Omental fat pad (tissue), 4 donors: ENCODE measurements around the gene RBFOX2. TPM values are rescaled to one million over a fixed set of nuclear protein-coding genes. Genes with fewer than 3 reads are reported as not detected.

Source experiments
- ATAC-seq: fragments of 150-250 bp; one replicate; pipeline ENCODE4 v1.9.1; 2016; ENCODE audit warnings: mild to moderate bottlenecking, moderate library complexity; ENCODE audit not compliant: low FRiP score
- DNase-seq: peaks from one replicate; pipeline ENCODE4 v3.0.0-alpha.2; 2019; ENCODE audit warnings: low spot score
- total RNA-seq, 4 donors: library from RNA; depleted of rRNA; stranded (reverse); fragments of >200 nt; gene quantifications; one replicate each; pipeline ENCODE4 v1.1.0, GENCODE V29; 2016
- TF ChIP-seq, protein P1 (sequence below), 3 donors: fragments of 450-650 bp; IDR thresholded peaks; one replicate each; pipeline ENCODE4 v1.5.1; 2016 to 2017; ENCODE audit warnings: antibody characterized with exemption in 3 of 3, mild to moderate bottlenecking in 3 of 3, moderate library complexity in 2 of 3

RBFOX2 gene
- total RNA-seq, 4 donors from 2014 or later: 41.2 to 80.7 (median 60.1) TPM

DNA sequence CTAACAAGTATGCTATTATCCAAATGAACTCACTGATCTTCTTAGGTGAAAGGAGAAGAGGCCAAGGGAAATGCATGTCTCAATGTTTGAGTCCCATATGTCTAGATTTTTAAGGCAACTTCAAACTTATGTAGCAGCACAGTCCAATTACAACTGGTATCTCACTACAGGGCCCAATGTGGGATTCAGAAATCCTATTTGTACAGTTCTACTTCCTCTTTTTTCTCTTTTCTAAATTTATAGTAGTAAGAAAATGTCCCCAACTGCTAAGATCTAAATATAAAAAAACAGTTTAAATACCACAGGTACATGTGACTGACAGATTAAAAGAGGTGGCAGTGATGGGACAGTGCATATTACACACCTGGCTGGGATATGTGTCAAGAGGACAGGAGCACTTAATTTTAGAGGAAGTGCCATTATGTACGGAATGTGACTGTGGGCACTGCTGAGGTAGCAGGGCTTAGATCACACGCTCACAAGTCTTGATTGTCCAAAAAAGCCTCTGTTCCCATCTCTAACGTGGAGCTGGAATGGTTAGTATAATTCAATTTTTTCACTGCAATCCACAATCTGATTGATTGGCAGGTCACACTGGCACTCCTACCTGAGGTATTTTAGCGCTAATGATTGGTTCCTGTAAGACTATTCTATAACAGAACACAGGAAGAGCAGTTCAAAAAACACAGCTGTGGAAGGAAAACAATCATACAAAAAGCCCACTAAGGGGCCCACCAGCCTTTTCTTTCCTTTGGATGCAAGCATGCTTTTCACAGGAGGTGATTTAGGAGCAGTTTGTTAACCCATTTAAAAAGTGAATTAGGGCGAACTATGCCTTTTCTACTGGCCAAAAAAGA lies 276.4 kb downstream of the RBFOX2 start:
- ATAC-seq (no peak), DNase-seq (no peak)
- TF ChIP-seq, protein P1, sequence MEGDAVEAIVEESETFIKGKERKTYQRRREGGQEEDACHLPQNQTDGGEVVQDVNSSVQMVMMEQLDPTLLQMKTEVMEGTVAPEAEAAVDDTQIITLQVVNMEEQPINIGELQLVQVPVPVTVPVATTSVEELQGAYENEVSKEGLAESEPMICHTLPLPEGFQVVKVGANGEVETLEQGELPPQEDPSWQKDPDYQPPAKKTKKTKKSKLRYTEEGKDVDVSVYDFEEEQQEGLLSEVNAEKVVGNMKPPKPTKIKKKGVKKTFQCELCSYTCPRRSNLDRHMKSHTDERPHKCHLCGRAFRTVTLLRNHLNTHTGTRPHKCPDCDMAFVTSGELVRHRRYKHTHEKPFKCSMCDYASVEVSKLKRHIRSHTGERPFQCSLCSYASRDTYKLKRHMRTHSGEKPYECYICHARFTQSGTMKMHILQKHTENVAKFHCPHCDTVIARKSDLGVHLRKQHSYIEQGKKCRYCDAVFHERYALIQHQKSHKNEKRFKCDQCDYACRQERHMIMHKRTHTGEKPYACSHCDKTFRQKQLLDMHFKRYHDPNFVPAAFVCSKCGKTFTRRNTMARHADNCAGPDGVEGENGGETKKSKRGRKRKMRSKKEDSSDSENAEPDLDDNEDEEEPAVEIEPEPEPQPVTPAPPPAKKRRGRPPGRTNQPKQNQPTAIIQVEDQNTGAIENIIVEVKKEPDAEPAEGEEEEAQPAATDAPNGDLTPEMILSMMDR (IDR thresholded peaks at IDR 0.05): no peak

DNA sequence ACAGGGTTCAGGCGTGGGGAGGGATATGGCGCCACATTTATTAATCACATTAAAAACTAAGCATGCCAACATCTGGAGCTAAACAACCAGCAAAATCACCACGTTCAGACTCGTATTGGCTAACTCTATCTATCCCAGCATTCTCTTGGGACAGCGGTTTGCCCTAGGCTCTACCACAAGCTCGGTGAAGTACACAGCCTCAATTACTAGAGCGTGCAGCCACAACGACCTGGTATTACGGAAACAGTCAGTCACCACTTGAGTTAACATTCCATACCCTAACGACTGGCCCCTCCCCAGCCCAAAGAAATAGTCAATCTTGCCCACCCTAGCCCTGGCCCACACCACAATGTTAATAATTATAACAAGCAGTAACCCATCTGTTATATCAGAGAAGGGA lies 278.8 kb downstream of the RBFOX2 start:
- ATAC-seq: no peak
- TF ChIP-seq, protein P1 (IDR thresholded peaks at IDR 0.05): no peak
- no peak for DNase-seq

DNA sequence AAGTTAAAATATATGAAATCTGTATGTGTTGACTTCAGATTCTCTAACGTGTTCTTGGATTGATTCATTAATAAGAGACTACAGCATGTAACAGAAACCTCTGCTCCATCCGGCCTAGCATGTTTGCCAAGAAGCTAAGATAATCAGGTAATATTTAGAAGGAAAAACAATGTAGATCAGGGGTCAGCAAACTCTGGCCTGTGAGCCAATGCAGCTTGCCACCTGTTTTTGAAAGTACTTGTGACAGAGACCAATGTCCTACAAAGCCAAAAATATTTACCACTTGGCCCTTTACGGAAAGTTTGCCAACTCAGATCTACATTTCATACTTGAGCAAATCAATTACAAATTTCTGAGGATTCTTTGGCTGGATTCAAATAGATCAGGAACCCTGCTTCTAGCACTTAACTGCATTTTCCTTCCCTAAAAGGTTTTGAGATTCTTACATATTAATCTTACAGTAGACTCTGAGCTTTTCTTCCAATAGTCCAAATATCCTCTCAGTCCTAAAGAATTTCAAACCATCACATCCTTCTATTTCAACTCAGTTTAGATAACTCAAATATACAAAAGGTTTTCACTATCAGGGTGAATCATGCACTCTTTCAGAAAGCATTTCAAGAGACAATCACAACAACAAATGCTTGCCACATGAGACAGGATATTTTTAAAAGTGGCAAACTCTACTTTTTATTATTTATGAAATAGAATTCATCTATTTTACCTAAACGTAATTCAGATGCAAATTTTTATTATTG lies 281.5 kb downstream of the RBFOX2 start:
- DNase-seq: no peak
- TF ChIP-seq, protein P1 (IDR thresholded peaks at IDR 0.05): no peak
- no peak for ATAC-seq

DNA sequence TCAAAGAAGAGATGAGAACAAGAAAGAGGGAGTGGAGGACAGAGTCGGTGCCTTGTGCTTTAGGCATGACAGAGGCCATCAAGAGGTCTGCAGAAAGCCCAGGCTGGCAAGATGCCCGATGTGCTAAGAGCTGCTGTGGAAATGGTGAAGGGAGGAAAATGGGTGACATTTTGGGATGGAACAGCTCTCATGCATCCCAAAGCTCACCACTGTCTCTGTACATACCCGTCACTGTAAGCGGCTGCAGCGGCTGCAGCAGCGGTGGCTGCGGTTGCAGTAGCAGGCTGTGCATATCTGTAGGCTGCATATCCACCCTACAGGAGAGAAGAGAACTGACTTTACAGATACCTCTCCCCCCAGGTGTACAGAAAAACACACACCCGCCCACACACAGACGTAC lies 282.4 kb downstream of the RBFOX2 start:
- ATAC-seq (no peak), DNase-seq (no peak)
- TF ChIP-seq, protein P1 (IDR thresholded peaks at IDR 0.05): no peak

DNA sequence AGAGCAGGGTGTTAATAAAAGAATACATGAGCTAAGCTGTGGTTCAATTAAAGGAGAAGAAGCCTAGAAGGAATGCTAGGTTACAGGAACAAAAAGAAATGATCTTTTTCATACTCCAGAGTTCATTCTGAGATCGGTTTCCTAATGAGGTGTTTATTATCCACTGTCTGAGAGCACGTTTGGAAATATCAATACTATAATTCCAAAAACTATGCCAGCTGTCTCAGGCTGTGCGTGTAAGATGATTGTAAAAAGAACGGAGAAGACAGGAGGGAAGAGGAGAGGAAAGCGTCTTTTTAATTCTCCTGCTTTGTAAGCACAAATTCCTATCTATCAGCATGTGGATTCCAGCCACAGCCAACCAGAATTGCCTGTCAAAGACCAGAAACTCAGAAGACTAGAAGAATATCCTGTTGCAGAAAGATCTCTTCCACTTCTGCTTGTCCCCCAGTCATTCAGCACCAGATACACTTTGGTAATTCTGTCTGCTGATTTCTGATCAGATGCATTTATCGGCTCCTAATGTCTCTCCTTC lies 285.2 kb downstream of the RBFOX2 start:
- ATAC-seq (no peak), DNase-seq (no peak)
- TF ChIP-seq, protein P1 (IDR thresholded peaks at IDR 0.05): no peak

DNA sequence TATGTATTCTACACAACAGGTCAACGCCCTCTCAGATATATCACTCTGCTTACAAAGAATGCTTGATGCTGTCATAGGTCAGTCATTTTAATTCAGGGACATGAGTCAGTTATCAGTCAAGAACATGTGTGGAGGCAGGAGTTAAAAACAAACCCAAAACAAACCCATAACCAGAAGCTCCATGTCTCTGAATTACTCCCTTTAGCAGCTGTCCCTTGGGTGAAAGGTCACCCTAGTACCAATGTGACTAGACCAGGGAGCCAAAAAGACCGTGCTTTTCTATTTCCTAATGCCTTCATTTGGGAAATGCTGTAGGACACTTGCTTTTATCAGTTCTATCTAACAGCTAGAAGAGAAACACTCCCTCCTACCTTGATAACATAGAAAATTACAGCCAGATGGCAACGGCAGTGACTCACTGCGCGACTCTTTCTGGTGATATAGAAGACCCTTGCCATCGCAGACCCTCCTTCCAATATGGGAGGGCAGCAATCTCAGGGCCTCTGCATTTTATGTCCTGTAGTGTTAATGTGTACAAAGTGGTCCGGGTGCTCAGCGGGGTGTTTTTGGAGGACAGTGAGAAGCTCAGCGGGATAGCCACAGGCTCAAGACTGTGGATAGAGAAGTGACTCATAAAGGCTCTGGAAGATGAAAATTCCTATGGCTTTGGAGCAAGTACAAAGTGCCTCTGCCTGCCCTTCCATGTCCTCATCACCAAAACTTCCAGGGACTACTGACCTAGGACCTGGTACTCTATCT lies 286.1 kb downstream of the RBFOX2 start:
- TF ChIP-seq, protein P1 (IDR thresholded peaks at IDR 0.05): no peak
- DNase-seq: no peak
- ATAC-seq: no peak
